ENCODE data around the gene ZNF217.

The ZNF217 gene

GRCh38 chr20:53517146-53517545, 76.5 kb downstream of the ZNF217 start:
- H3K4me3 ChIP-seq (ENCODE audit: low read depth, low read length): no peak overlapping the region
- in situ Hi-C loops (cut with HindIII; ENCODE audit: low sequenced_read_pairs): no loop called here
- TF ChIP-seq, protein P1, sequence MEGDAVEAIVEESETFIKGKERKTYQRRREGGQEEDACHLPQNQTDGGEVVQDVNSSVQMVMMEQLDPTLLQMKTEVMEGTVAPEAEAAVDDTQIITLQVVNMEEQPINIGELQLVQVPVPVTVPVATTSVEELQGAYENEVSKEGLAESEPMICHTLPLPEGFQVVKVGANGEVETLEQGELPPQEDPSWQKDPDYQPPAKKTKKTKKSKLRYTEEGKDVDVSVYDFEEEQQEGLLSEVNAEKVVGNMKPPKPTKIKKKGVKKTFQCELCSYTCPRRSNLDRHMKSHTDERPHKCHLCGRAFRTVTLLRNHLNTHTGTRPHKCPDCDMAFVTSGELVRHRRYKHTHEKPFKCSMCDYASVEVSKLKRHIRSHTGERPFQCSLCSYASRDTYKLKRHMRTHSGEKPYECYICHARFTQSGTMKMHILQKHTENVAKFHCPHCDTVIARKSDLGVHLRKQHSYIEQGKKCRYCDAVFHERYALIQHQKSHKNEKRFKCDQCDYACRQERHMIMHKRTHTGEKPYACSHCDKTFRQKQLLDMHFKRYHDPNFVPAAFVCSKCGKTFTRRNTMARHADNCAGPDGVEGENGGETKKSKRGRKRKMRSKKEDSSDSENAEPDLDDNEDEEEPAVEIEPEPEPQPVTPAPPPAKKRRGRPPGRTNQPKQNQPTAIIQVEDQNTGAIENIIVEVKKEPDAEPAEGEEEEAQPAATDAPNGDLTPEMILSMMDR (IDR thresholded peaks at IDR 0.05; ENCODE audit: low read depth, low read length, missing control alignments): no peak
- no peak for DNase-seq (ENCODE audit: low read depth)
